HG03469 (cell line): ENCODE measurements around the gene FAM20C.

ENCODE experiments used
- ATAC-seq: cut with Tn5 transposase; IDR thresholded peaks from one replicate; pipeline ENCODE4 v1.9.1; 2021; ENCODE audit warnings: mild to moderate bottlenecking, moderate library complexity, moderate number of reproducible peaks; ENCODE audit not compliant: unreplicated experiment

The FAM20C gene

DNA sequence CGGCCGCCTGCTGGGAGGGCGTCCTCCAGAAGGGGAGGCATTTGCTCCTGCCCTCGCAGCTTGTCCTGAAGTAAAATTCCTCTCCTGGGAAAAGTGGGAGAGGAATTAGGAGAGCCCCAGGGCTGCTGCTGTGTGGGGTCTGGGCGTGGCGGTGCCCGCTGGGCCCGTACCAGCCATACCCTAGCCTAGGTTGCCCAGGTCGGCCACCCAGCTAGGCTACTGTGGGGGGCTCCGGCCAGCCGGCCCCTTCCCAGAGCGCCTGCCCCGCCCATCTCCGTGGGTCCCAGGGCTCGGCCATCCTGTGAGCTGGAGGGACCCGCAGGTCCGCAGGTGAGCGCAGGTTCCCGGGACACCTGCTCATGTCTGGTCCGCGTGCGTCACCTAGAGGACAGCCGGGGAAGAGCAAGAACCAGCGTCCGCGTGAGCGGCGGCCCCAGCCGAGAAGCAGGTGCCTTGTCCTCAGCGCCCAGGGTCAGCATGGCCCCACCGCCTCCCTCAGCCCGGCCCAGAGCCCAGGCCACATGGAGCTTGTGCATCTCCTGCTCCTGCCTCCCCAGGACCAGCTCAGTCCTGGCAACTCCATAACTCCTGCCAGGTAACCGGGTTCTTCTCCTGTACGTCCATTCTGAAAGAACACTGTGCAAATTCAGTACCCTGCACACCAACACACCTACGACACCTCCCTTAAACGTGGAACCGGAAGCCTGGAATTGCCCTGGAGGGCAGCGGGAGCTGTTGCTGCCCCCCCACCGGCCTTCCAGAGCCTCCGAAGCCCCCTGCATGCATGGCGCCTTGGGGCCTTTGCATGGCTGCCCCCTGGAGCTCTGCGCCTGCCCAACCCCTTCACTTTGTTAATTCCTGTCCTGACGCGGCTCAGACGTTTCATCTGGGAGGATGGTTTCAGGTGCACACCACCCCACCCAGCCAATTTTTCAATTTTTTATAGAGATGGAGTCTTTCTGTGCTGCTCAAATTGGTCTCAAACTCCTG, 74.8 kb downstream of the FAM20C start:
- ATAC-seq, result no peak

DNA sequence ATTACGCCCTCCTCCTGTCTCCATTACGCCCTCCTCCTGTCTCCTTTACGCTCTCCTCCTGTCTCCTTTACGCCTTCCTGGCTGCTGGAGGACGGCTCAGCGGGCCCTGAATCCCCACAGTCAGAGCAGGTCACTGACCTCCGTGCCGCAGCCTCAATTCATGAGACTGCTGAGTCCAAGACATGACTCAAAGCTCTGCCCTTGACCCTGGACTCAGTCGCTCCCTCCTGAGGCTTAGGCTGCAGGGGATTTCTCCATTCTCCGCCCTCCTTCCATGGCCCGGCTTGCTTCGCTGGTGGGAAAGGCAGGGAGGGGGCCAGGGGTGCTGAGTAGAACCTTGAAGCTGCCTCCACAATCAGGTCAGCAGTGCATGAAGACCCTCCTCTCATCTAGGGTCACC, 76.6 kb downstream of the FAM20C start:
- no peak for ATAC-seq

DNA sequence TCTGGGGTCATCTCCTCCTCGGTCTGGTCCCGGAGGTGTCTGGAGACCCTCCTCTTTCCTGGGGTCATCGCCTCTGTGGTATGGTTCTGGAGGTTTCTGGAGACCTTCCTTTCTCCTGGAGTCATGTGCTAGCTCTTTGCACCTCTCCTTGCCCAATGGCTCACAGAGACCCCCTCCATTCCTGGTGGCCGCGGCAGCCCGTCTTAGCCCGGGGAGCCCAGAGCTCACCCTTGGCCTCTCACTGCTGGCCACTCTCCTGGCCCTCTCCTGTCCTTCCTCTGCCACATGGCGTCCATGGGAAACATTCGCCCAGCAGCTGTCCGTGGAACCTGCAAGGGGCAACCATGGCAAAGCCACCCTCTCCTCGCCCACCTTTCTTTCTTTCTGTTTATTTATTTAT, 77.3 kb downstream of the FAM20C start:
- ATAC-seq, result no peak

DNA sequence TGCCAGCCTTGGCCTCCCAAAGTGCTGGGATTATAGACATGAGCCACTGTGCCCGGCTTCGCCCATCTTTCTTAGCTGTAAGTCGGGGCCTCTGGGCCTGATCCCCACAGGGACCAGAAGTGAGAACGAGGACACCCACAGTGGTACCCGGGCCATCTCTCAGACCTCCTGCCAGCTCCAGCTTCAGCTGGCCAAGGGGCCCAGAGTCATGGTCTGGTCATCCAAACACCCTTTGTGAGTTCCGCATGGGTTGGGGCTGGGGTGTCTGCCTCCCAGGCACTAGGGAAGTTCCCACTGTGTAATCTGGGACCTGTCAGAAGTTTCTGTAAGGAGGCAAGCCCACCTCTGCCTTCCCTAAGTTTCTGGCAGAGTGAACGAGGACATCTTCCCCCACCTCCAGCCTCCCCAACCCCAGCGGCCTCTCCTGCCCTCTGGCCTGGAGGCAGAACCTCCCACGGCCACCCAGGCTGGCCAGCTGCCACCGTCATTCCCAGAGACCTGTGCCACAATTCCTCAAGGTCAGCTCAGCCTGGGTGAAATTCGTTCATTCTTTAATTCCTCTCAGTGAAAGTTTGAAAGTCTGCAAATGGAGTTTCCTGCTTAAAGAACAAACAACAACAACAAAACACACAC, 78.1 kb downstream of the FAM20C start:
- ATAC-seq, result no peak

DNA sequence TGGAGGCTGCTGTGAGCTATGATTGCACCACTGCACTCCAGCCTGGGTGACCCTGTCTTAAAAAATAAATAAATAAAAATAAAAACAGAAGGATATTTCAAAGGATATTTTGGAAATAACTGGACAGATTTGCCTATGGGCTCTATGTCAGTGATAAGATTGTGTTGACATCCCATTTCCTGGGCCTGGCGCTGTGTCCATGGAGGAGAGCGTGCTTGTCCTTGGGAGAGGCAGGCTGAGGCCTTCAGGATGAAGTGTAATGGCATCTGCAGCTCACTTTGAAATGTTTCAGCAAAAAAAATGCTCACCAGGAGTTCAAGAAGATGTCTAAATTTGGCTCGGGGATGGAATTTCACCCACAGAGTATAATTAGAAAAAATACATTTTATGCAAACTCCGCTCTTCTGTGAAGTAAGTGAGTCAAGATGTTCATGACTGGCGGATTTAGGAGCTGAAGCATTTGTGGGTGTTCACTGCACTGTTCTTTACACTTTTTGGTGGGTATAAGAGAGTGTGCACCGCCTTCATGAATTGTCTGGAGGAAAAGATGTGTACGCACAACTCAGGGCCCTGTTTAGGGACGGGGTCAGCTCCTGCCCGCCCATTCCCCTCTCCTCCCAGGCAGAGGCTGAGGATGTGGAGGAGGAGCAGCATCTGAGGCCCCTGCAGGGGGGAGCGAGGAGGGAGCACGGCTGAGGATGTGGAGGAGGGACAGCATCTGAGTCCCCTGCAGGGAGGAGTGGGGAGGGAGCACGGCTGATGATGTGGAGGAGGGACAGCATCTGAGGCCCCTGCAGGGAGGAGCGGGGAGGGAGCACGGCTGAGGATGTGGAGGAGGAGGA, 79.1 kb downstream of the FAM20C start:
- no peak for ATAC-seq

DNA sequence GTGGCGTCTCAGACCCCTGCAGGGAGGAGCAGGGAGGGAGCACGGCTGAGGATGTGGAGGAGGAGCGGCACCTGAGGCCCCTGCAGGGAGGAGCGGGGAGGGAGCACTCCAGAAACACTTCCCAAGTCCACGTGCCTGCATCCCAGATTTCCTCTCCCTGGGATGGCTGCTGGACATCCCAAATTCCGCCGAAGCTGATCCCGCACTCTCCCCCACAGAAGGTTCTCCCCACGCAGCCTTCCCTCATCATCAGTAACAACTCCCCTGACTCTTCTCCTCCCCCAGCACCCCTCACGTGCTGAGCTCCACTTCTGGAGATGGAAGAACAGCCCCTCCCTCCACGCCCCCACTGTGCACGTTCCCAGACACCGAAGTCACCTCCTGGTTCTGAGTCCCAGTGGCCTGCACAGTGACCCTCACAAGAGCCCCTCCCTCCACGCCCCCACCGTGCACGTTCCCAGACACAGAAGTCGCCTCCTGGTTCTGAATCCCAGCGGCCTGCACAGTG, 79.8 kb downstream of the FAM20C start:
- no peak for ATAC-seq

DNA sequence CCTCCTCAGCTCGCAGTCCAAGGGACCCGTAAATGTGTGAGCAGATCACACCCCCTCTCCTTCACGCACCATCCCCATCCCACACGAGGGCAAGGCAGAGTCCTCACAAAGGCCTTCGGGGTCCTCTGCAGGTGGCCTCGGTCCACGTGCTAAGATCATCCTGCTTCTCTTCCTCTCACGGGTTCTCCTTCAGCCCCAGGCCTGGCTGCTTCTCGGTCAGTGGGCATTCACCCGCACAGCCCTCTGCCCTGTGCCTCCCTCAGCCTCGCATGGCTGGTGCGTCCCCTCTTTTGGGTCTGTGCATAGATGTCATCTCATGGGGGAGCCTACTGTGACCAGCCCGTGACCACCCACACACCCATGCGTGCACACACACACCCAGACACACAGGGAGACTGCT, 80.3 kb downstream of the FAM20C start:
- ATAC-seq, result no peak

DNA sequence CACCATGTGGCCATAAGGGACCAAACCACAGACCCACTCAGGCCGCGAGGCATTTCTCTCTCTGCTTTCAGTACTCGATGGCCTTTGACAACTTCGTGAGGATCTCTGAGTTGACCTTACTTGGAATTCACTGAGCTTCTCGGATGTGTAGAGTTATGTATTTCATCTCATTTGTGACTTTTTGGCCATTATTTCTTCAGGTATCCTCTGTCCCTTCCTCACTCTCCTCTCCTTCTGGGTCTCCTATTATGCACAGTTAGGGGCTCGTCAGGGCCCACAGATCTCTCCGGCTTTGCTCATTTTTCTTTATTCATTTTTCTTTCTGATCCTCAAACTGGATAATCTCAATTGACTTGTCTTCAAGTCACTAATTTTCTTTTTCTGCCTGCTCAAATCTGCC, 81.0 kb downstream of the FAM20C start:
- no peak for ATAC-seq

DNA sequence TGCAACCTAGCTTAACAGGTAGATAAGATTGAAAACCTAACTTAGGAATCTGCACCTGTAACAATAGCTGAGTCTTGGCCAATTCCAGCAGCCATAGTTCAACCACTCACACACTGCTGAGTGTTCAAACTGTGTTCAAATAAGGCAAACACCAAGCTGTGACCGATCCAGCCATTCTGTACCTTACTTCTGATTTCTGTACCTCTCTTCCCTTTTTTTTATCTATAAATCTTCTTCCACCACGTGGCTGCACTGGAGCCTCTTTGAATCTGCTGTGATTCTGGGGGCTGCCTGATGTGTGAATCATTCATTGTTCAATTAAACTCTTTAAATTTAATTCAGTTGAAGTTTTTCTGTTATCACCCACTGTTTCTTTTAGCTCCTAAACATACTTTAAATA, 81.9 kb downstream of the FAM20C start:
- no peak for ATAC-seq

DNA sequence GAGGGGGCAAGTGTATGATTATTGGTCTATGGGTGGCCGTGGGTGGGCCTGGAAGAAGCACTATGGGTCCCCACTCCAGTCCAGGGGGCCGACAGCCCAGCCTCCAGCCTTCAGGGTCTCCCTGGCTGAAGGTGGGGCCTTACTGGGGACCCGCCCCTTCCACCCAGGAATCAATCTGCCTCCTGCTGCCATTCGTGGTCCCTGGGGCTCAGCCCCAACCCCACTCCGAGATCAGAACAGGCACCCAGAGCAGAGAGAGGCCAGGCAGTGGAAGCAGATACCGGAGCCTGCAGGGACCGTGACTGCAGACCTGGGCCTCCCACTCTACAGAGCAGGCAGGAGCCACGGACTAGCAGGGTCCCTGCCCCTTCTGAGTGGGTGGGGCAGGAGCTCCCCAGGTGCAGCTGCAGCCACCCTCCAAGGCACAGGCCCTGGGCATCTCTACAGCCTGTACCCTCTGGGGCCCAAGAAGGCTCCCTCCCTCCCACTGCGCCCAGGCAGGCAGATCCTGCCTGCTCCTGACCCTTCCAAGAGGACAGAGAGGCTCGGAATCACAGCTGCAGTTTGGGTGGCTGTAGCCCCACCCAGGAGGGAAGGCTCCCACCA, 84.0 kb downstream of the FAM20C start:
- ATAC-seq, result no peak

DNA sequence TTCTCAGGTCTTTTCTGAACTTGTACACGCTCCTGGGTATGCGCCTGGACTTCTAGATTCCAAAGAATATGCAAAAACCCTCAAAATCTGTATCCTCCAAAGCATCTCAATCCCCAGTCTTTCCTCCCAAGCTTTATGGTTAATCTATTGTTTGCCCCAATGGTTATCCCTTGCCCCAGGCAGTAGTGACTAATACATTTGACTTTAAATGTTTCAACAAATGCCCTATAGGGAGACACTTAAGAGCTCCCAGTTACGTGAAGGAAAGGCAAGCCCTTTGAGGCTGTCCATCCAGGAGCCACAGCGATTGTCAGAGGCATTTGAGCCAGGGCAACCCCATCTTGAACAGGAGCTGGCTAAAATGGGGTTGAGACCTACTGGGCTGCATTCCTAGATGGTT, 84.9 kb downstream of the FAM20C start:
- ATAC-seq, result no peak

DNA sequence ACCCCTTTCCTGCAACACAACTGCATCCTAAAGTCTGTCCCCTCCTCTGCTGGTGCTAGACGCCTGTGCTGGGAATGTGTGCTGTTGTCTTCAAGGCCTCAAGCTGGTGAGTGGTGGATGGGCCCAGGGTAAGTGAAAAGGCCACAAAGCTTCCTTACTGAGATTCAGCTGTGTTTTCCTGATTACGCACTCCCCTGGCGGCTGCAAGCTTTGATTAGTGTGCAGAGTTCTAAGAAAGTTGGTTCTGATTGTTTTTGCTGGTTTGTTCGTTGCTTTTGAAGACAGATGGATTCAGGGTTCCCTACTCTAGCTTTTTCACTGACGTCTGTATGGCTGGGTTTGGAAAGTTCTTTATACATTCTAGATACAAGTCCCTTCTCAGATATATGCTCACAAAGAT, 85.7 kb downstream of the FAM20C start:
- no peak for ATAC-seq

DNA sequence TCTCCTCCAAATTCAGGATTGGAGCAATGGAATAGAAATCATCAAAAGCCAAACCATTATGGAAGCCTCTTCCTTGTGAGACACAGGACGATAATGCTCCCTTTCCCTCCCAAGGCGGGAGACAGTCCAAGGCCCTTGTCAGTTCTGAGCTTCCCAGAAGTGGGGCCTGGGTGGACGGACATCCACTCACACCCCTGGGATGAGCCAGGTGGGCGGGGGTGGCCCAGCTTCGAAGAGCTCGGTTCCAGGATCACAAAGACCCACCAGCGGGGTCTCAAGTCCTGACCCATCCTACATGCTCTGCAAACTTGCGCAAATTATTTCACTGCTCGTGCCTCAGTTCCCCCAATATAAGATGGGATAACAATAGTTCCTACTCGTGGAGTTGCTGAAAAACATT, 87.5 kb downstream of the FAM20C start:
- ATAC-seq, result no peak

DNA sequence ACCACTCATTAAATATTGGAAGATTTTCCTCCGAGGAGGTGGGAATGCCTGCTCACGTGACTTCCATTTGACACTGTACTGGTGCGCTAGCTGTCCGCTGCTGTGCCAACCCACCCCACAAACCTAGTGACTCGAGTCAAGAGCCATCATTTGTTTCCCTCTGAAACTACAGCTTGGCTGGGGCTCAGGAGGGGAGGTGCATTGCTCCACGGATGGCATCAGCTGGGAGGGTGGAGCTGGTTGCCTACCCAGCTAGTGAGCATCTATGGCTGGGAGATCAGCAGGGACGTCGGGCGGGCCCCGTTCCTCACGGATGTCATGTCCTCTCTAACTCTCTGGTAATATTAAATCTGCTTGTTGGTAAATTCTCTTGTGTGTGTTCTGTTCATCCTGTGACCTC, 88.1 kb downstream of the FAM20C start:
- ATAC-seq, result no peak

DNA sequence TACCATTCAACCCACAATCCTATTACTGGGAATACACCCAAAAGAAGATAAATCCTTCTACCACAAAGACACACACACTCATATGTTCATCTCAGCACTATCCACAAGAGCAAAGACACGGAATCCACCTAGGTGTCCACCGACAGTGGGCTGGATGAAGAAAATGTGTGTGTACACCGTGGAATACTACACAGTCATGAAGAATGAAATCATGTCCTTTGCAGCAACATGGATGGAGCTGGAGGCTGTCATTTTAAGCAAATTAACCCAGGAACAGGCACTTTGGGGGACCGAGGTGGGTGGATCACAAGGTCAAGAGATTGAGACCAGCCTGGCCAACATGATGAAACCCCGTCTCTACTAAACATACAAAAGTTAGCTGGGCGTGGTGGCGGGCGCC, 89.3 kb downstream of the FAM20C start:
- no peak for ATAC-seq

DNA sequence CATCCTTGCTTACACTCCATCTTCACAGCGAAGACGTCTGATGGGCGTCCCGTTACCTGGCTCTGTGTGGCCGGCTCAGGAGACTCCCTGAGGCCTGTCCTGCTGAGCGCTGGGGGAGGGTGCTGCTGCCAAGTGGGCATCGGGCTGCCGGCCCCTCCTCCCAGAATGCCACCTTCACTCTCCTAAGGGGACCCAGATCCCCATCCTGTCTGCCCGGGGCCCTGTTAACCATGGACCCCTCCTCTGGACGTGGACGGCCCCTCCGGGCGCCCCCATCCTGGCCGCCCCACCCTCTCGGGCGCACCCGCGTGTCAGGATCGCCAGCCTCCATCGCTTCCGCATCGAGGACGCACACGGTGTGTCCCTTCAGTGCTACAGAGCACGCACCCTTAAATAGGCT, 90.2 kb downstream of the FAM20C start:
- ATAC-seq, result no peak

DNA sequence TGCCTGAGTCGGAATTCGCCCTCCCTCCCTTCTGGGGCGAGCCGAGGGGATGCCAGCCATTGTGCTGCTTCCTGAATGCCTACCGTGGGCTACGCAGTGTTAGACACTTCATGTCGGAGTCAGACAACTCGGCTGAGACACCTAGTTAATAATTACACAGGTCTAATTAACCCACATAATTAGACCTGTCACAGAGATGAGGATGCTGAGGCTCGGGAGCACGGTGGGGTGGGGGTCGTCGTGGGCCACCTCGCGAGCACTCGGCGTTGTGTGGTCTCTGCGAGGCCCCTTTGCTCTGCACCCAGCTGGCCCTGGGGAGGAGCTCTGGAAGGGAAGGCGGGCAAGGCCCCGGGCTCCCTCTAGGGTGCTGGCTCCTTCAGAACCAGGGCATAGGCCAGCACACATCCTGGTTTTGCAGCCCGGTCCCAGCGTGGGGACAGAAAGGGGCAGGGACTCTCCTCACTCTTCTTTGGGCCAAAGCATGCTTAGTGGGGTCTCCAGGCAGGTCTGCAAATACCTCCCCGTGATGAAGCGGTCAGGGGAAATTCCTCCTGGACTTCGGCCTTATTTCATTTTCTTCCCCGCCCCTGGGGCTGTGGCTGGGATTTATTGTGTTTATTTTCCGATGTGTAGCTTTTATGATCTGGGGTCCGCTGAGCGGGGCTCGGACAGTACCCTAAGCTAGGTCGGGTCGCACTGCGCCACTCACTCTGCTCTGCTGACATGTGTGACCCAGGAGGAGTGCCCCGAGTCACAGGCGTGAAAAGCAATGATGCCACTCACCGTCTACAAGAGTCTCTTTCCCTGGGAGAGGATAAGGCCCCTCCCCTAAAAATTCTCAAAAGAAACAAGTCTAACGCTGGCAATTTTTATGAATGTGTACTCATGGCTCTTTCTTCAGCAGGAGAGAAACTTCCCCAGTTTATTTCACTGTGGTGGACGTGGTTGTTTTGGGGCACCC, 92.7 kb downstream of the FAM20C start:
- ATAC-seq, result no peak

DNA sequence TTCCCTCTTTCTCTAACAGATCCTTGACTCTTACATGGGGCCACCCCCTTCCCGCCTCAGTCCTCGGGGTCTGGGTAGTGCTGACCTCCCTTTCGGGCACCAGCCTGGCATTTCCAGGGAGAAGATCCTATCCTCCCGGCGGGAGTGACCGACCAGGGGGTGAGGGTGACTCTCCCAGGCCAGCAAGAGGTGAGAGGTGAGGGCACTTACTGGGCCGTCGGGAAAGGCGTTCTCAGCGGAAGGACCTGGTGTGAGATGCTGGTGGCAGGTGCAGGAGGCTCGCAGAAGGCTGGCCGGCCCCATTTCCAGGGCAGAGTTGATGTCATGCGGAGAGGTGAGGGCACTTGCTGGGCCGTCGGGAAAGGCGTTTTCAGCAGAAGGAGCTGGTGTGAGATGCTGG, 93.4 kb downstream of the FAM20C start:
- ATAC-seq, result no peak

DNA sequence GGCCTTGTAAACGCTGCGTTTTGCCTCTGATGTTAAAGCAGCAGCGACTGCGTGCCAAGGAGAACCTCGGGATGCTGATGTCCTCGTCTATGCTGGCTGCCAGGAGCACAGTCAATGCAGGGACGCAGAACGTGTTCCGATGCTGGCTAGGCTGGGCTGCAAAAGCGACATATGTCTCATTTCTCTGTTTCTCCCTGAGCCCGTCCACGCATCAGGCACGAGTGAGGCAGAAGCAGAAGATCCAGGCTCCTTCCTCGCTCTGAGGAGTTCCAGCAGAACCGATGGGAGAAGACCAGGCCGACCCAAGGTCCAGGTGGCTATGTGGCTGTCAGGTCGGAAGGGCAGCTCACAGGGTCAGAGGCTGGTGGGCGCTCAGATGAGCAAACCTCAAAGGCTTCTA, 93.9 kb downstream of the FAM20C start:
- ATAC-seq, result no peak

DNA sequence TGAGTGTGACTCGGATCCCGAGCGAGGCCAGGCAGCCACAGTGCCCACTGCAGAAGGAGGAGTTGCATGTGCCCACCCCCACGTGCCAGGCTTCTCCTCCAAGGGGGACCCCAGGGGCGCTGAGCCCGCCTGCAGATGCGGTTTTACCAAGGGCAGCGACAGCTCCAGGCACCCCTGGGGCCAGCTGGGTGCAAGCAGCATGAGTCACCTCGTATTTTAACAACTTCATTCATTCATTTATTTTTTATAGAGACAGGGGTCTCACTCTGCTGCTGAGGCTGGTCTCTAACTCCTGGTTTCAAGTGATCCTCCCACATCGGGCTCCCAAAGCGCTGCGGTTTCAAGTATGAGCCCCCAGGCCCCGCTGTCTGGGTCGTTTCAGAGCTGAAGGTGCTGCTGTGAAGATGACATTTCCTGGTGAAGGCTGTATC, 96.3 kb downstream of the FAM20C start:
- ATAC-seq, result no peak
